OCI-LY7 (cell line): ENCODE measurements around the gene GXYLT1.

Experiments
- EZH2phosphoT487 ChIP-seq: fragments of 200-600 bp; sonication (generic); IDR thresholded peaks from 2 replicates; pipeline ENCODE4 v1.6.1; 2018; ENCODE audit warnings: low read depth, borderline replicate concordance, mild to moderate bottlenecking, mixed run types, antibody characterized with exemption, low read length, moderate library complexity, mixed read lengths
- TF ChIP-seq, protein P1 (sequence below): fragments of 200-600 bp; sonication (generic); conservative IDR thresholded peaks from 2 replicates; pipeline ENCODE4 v1.5.1; 2014; ENCODE audit warnings: mild to moderate bottlenecking, antibody characterized with exemption, low read length, moderate library complexity, mixed read lengths

DNA sequence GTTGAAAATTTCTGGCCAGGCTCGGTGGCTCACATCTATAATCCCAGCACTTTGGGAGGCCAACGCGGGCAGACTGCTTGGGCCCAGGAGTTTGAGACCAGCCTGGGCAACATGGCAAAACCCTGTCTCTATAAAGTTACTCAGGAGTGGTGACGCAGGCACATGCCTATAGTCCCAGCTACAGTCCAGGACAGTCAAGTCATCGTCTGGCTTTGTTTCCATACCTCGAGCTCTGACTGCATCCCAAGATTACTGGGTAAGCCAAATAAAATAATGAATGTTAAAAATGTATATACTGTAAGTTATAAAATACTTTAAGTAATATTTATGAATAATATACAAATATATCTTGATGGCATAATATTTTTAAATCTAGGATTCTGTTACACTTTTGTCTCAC lies 23.0 kb upstream of the GXYLT1 start:
- TF ChIP-seq, protein P1, sequence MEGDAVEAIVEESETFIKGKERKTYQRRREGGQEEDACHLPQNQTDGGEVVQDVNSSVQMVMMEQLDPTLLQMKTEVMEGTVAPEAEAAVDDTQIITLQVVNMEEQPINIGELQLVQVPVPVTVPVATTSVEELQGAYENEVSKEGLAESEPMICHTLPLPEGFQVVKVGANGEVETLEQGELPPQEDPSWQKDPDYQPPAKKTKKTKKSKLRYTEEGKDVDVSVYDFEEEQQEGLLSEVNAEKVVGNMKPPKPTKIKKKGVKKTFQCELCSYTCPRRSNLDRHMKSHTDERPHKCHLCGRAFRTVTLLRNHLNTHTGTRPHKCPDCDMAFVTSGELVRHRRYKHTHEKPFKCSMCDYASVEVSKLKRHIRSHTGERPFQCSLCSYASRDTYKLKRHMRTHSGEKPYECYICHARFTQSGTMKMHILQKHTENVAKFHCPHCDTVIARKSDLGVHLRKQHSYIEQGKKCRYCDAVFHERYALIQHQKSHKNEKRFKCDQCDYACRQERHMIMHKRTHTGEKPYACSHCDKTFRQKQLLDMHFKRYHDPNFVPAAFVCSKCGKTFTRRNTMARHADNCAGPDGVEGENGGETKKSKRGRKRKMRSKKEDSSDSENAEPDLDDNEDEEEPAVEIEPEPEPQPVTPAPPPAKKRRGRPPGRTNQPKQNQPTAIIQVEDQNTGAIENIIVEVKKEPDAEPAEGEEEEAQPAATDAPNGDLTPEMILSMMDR: no peak
- TF ChIP-seq EZH2phosphoT487: no peak
